Lung (tissue), 12 donors: ENCODE results near the gene PEX7. TPM values are rescaled to one million over a fixed set of nuclear protein-coding genes. Genes with fewer than 3 reads are reported as not detected.

ENCODE experiments used
- ATAC-seq: fragments of 200-7000 bp; cut with Tn5 transposase; one replicate; pipeline ENCODE4 v1.9.1; 2020; ENCODE audit warnings: moderate number of reproducible peaks; ENCODE audit not compliant: insufficient read depth, low FRiP score
- DNase-seq, 3 donors: peaks; one replicate each; pipeline ENCODE4 v3.0.0-alpha.2; 2013 to 2017
- H3K27ac ChIP-seq, 2 donors: one replicate each; pipeline ENCODE4 v1.5.1; 2013; ENCODE audit warnings: mild to moderate bottlenecking in 2 of 2, moderate library complexity in 2 of 2, control low read depth in 1 of 2, inconsistent platforms in 1 of 2, low read depth in 1 of 2, low read length in 1 of 2
- H3K27me3 ChIP-seq, 3 donors: one replicate each; pipeline ENCODE4 v1.5.1; 2013; ENCODE audit warnings: low read length in 2 of 3; ENCODE audit not compliant: control insufficient read depth in 3 of 3, insufficient read depth in 3 of 3
- H3K36me3 ChIP-seq, 4 donors: one replicate each; pipeline ENCODE4 v1.5.1; 2013; ENCODE audit warnings: low read length in 4 of 4, mild to moderate bottlenecking in 1 of 4, moderate library complexity in 1 of 4; ENCODE audit not compliant: control insufficient read depth in 4 of 4, insufficient read depth in 4 of 4
- H3K4me1 ChIP-seq, 5 donors: one replicate each; pipeline ENCODE4 v1.5.1; 2013; ENCODE audit warnings: low read length in 5 of 5, mild to moderate bottlenecking in 2 of 5, moderate library complexity in 1 of 5; ENCODE audit not compliant: control insufficient read depth in 5 of 5, insufficient read depth in 5 of 5
- H3K4me3 ChIP-seq: one replicate; pipeline ENCODE4 v1.5.1; 2013; ENCODE audit warnings: mild to moderate bottlenecking, control low read depth, moderate library complexity
- H3K9ac ChIP-seq, 2 donors: one replicate each; pipeline ENCODE4 v1.5.1; 2013; ENCODE audit warnings: low read length in 2 of 2, control low read depth in 1 of 2; ENCODE audit not compliant: insufficient read depth in 1 of 2
- H3K9me3 ChIP-seq, 4 donors: one replicate each; pipeline ENCODE4 v1.5.1; 2013; ENCODE audit warnings: low read length in 3 of 4, mild to moderate bottlenecking in 1 of 4, moderate library complexity in 1 of 4; ENCODE audit not compliant: control insufficient read depth in 4 of 4, insufficient read depth in 3 of 4
- whole genome bisulfite sequencing, 2 donors: extraction: QIAGEN DNeasy Blood & Tissue Kit; methylation state at CpG; one replicate each; pipeline ENCODE4 v1.1.7; 2013; 5-methylcytosine and 5-hydroxymethylcytosine counted together
- polyA plus RNA-seq, 2 donors: library from polyadenylated mRNA; stranded (reverse); fragments of 200-250 nt; gene quantifications; one replicate each; pipeline ENCODE4 v1.2.1, GENCODE V29; 2013
- total RNA-seq, 2 donors: library from RNA; depleted of rRNA in 1 of 2; stranded (reverse); fragments of >200 nt in 1 of 2; gene quantifications; one replicate each; pipeline ENCODE4 v1.2.1, GENCODE V29; 2014 to 2021
- TF ChIP-seq, protein P1 (sequence below): IDR thresholded peaks from 2 replicates; pipeline ENCODE4 v1.5.1; 2012; ENCODE audit warnings: mild to moderate bottlenecking; ENCODE audit errors: control extremely low read depth, extremely low read depth
- donor health status: control.
- donor health status: control.
- donor health status: Bipolar disorder and iron deficiency.
- donor health status: healthy.
- donor health status: DM: yes; HTN: yes; CAD: no.

PEX7 gene
- total and polyA plus RNA-seq, 4 donors = 4.8 to 12.5 (median 9.5) TPM

- Histone ChIP-seq H3K9ac (no peak overlapping the region), H3K36me3 (no peaks in the 10 kb centered on the region), H3K27ac (no peak overlapping the region), H3K27me3 (no peaks in the 10 kb centered on the region), H3K4me3 (no peak overlapping the region), H3K4me1 (peaks cover 0 to 8% (median 0%) of the 10 kb centered on the region in 5 donors), H3K9me3 (no peaks in the 10 kb centered on the region)
- ATAC-seq (no peak), DNase-seq (peak; percentile 30 to 85 (median 74))
- TF ChIP-seq, protein P1, sequence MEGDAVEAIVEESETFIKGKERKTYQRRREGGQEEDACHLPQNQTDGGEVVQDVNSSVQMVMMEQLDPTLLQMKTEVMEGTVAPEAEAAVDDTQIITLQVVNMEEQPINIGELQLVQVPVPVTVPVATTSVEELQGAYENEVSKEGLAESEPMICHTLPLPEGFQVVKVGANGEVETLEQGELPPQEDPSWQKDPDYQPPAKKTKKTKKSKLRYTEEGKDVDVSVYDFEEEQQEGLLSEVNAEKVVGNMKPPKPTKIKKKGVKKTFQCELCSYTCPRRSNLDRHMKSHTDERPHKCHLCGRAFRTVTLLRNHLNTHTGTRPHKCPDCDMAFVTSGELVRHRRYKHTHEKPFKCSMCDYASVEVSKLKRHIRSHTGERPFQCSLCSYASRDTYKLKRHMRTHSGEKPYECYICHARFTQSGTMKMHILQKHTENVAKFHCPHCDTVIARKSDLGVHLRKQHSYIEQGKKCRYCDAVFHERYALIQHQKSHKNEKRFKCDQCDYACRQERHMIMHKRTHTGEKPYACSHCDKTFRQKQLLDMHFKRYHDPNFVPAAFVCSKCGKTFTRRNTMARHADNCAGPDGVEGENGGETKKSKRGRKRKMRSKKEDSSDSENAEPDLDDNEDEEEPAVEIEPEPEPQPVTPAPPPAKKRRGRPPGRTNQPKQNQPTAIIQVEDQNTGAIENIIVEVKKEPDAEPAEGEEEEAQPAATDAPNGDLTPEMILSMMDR = no peak
- 88 to 95% methylated on average over 4 of the region's 4 CpGs for WGBS, 2 donors
These were observed 128.2 kb downstream of the PEX7 start for GRCh38 chr6:136950436-136951126.

GRCh38 chr6:136952714-136953260 lies 130.4 kb downstream of the PEX7 start:
- no peak overlapping the region for H3K27ac ChIP-seq
- peak in 2 of 3 donors; percentile 33 to 39 for DNase-seq
- no peaks in the 10 kb centered on the region for H3K9me3 ChIP-seq
- TF ChIP-seq, protein P1 = no peak
- no peak overlapping the region for H3K9ac ChIP-seq
- no peaks in the 10 kb centered on the region for H3K27me3 ChIP-seq
- H3K4me1 ChIP-seq = peaks cover 0 to 8% (median 3%) of the 10 kb centered on the region in 5 donors
- no peak for ATAC-seq
- H3K4me3 ChIP-seq = no peak overlapping the region
- no peaks in the 10 kb centered on the region for H3K36me3 ChIP-seq
- 66 to 79% methylated on average over 7 of the region's 7 CpGs for WGBS, 2 donors

GRCh38 chr6:136955123-136955522 lies 132.7 kb downstream of the PEX7 start:
- no peaks in the 10 kb centered on the region for H3K36me3 ChIP-seq
- H3K27ac ChIP-seq = no peak overlapping the region
- no peak overlapping the region for H3K4me3 ChIP-seq
- ATAC-seq (no peak), DNase-seq (no peak)
- peaks cover 2 to 11% (median 8%) of the 10 kb centered on the region in 5 donors for H3K4me1 ChIP-seq
- TF ChIP-seq, protein P1 = no peak
- no peaks in the 10 kb centered on the region for H3K27me3 ChIP-seq
- 93 to 97% methylated on average over 3 of the region's 3 CpGs for WGBS, 2 donors
- H3K9ac ChIP-seq = no peak overlapping the region
- H3K9me3 ChIP-seq = no peaks in the 10 kb centered on the region
